ENCODE data around the gene IL1R2.

- TF ChIP-seq, protein P1, sequence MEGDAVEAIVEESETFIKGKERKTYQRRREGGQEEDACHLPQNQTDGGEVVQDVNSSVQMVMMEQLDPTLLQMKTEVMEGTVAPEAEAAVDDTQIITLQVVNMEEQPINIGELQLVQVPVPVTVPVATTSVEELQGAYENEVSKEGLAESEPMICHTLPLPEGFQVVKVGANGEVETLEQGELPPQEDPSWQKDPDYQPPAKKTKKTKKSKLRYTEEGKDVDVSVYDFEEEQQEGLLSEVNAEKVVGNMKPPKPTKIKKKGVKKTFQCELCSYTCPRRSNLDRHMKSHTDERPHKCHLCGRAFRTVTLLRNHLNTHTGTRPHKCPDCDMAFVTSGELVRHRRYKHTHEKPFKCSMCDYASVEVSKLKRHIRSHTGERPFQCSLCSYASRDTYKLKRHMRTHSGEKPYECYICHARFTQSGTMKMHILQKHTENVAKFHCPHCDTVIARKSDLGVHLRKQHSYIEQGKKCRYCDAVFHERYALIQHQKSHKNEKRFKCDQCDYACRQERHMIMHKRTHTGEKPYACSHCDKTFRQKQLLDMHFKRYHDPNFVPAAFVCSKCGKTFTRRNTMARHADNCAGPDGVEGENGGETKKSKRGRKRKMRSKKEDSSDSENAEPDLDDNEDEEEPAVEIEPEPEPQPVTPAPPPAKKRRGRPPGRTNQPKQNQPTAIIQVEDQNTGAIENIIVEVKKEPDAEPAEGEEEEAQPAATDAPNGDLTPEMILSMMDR (IDR thresholded peaks at IDR 0.05 in 2 of 3, conservative IDR thresholded peaks at IDR 0.05 in 1 of 3; ENCODE audit: insufficient read depth in 2 of 3, low read depth in 1 of 3, low read length in 3 of 3), result no peak
- TF ChIP-seq ZNF551 (CRISPR knock-in tag; IDR thresholded peaks at IDR 0.05) (no peak), THRAP3 (IDR thresholded peaks at IDR 0.05; ENCODE audit: borderline replicate concordance) (no peak), MBD1 (CRISPR knock-in tag; IDR thresholded peaks at IDR 0.05) (no peak), MXI1 (IDR thresholded peaks at IDR 0.05; ENCODE audit: low read depth, low read length) (no peak), EZH2 (IDR thresholded peaks at IDR 0.05; ENCODE audit: borderline replicate concordance, low read depth, low read length) (no peak), BRCA1 (IDR thresholded peaks at IDR 0.05) (no peak), BRCA1 (CRISPR knock-in tag; IDR thresholded peaks at IDR 0.05) (no peak), CREM (IDR thresholded peaks at IDR 0.05; ENCODE audit: low read depth) (no peak), MAFK (IDR thresholded peaks at IDR 0.05; ENCODE audit: low read length) (no peak), CREB3 (tag; conservative IDR thresholded peaks at IDR 0.05; ENCODE audit: low read depth) (no peak), ZNF398 (CRISPR knock-in tag; IDR thresholded peaks at IDR 0.05) (no peak), ZNF224 (CRISPR knock-in tag; IDR thresholded peaks at IDR 0.05) (no peak)
These were observed 10.5 kb downstream of the IL1R2 start for GRCh38 chr2:102002228-102002627.

Data from K562 (cell line).